COLO829 (cell line): ENCODE data around the gene IGFL1.
"Not testable (repeated sequence)": the region's sequence is repeated elsewhere in the genome, so short reads cannot be mapped to it uniquely, and the experiment has no call there.

Experiments used
- DNase-seq: peaks from one replicate; pipeline ENCODE4 v3.0.0; 2012; ENCODE audit warnings: low spot score

The IGFL1 gene

DNA sequence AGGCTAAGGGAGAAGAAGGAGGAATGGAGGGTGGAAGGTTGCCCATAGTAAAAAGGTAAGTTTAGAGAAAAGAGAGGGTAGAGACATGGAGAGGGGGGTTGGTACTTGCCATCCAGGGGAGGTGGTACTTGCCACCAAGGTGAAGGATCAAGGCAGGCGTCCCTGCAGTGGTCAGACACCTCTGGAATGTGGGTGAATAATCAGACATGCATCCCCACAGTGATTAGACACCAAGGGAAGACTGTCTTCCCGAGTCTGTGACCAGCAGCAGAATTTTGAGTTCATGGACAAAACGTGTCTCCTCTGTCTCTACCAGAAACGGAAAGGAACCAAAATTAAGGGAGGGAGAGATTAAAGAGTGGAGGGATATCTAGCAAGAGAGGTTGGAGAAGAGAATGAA lies 27.1 kb upstream of the IGFL1 start:
- no peak for DNase-seq

- no peak for DNase-seq
Measured at GRCh38 chr19:46202872-46203860, 26.4 kb upstream of the IGFL1 start.

DNA sequence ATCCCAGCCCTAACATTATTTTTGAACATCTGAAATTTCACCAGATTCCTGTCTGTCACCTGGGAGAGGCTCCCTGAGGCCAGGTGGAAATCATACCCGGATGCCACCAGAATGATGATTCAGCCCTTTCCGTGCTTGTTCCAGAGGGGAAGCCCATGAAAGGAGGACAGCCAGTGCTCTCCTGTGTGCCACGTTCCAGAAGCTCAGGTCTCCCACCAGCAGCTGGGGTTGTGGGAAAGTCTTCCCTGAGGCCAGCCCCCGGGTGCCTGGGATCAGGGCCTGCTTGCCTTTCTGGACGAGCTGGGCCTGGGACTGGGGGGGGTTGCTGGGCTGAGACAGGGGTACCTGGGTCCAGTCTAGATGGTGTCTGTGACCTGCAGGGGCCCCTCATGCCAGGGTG lies 25.5 kb upstream of the IGFL1 start:
- DNase-seq: no peak

GRCh38 chr19:46205183-46205984 lies 24.2 kb upstream of the IGFL1 start:
- DNase-seq: no peak

GRCh38 chr19:46206176-46206575 lies 23.4 kb upstream of the IGFL1 start:
- no peak for DNase-seq

DNA sequence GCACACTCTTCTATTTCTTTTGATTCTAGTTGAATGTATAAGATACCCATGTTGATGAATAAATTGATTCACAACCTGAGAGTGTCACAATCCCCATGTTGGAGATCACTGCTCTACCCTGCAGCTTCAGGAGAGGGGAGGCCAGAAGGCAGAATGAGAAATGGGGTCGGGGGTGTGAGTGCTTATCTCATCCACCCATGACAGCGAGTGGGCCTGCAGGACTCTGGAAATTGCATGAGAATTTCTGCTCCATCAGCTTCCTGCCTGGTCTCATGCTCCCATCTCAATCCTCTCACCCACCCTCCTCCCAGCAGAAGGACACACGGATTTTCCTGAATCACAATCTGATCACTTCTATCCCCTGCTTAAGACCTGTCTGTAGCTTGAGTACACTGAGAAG lies 22.9 kb upstream of the IGFL1 start:
- DNase-seq: no peak

GRCh38 chr19:46207858-46208257 lies 21.7 kb upstream of the IGFL1 start:
- DNase-seq: not testable (repeated sequence)

DNA sequence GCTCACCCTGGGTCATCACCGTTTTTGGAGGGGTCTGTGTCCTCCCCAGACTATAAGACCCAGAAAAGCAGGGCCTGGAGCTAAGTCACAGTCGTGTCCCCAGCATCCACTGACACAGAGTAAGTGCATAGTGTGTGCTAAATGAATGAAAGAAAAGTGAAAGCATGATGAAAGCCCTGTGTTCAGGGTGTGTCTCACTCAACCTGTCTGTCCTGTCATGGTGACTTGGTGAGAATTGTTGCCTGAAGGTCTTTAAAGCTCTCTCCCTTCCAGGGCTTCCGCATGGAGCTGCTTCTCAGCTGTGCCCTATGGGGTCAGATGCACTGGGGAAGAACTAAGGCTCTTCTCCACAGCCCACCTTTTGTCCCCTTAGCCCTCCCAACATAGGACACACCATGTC lies 20.5 kb upstream of the IGFL1 start:
- DNase-seq: no peak

DNA sequence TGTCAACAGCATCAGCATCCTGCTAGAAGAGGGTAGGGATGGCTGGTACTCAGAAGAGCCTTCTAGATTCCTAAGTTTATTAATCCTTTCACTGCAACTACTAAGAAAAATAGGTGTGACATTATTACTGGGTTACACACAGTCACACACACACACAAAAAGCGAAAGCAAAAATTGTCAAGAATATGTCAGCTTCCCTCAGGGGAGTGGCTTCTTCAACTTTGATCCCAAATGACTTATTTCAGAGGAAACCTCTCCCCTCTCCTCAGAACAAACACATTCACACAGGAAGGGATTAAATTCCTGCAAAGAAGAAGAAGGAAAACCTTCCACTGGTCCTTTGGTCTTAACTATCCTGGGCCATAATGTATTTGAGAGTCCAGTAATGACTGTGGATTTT lies 20.1 kb upstream of the IGFL1 start:
- no peak for DNase-seq

DNA sequence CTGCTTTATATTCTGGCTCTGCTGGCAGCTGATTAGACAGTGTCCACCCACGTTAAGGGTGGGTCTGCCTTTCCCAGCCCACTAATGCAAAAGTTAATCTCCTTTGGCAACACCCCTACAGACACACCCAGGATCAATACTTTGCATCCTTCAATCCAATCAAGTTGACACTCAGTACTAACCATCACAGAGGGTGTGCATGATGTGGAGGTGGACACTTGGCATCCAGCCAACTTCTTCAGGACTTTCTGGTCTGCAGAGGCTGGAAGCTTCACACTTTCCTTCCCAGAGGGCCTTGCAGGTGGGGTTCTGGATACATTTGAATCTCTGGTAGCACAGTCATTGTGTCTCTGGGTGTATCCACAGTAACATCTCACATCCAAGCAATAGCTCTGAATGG lies 18.9 kb upstream of the IGFL1 start:
- DNase-seq: no peak

GRCh38 chr19:46211201-46211881 lies 18.2 kb upstream of the IGFL1 start:
- no peak for DNase-seq

DNA sequence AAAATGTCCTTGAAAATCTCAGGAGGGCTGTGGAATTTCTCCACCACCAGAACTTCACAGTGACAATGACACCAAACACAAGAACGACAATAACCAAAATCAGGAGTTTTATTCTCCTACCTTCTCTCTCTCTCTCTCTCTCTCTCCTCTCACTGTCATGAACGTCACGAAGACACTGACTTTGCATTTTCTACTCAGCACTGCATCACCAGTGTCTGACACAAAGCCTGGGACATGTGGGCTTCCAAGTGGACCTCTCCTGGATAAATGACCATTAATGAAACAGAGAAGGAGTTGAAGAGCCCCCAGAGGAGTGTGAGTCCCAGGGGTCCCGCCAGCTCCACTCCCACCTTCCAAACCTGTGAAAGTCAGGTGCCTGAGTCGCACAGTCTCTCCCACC lies 16.9 kb upstream of the IGFL1 start:
- DNase-seq: not testable (repeated sequence)

GRCh38 chr19:46213156-46213555 lies 16.4 kb upstream of the IGFL1 start:
- no peak for DNase-seq

- DNase-seq: no peak
Measured at GRCh38 chr19:46213806-46214205, 15.7 kb upstream of the IGFL1 start.

DNA sequence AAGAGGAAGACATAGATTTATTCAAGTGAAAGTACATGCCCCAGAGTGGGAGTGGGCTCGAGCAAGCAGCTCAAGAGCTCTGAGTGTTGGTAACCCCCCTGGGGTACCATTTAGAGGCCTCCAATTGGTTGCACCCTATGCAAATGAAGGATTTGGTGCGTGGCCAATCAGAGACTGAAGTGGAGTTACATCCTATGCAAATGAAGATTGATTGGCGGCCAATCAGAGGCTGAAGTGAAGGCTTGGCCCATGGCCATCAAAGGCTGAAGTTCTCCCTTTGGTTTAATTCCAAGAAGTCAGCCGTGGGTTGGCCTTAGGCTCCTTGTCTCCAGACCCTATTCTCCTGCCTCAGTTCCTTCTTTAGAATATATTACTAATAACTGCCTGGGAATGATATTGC lies 12.9 kb upstream of the IGFL1 start:
- DNase-seq: no peak

DNA sequence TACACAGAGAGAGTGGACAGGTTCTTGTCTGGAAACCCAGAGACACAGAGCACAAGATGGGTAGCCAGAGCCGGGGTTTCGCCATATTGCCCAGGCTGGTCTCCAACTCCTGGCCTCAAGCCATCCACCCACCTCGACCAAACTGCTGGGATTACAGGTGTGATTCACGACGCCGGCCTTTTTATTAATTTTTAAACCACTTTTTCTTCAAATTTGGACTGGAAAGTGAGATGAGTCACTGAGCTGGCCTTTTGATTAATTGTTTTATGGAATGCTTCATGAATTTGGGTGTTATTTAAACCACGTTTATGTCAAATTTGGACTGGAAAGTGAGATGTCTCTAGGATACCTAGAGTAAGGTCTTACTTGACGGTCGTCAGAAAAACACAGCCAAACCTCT lies 12.1 kb upstream of the IGFL1 start:
- DNase-seq: no peak

DNA sequence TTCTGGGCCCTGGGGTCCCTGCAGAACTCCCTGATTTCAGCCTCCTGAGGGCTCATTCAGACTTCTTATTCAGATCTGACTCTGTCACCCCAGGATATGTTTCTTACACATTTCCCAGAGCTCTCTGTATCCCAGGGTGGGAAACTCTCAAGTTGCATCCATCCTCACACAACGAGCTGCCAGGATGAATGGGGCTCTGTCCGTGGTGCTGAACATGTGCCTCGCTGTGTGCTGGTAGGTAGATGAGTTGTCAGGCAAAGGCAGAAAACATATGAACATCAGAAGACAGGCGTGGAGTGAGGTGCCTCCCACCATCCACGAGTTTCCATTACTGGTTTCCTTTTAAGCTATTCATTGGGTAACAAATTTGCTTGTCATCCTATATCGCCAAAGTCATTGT lies 11.4 kb upstream of the IGFL1 start:
- DNase-seq: peak; percentile 35

DNA sequence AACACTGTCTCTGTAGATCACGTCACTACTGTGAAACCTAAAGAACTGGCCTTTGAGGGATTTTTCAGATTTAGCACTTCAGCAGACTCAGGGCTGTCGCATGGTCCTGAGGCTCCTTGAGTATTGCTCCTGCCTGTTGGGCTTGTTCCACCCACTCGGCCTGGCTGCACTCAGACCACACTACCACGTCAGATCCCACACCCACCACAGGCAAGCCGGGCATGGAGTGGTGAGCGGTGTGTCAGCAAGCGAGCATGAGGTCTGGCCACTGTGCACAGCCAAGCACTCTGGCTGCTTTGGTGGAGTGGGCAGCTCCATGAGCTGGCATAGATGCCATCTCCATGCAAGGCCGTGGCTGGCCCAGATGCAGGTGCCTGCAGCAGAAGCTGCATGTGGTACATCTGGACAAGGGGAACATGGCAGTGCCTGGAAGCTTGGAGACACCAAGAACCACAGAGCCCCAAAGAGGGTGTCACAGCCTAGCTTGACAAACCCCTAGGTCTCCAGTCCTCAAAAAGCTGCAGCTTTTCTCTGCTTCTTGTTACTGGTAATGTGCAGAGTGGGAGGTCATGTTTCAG lies 9.4 kb upstream of the IGFL1 start:
- no peak for DNase-seq

- DNase-seq: no peak
Measured at GRCh38 chr19:46221152-46221551, 8.4 kb upstream of the IGFL1 start.

DNA sequence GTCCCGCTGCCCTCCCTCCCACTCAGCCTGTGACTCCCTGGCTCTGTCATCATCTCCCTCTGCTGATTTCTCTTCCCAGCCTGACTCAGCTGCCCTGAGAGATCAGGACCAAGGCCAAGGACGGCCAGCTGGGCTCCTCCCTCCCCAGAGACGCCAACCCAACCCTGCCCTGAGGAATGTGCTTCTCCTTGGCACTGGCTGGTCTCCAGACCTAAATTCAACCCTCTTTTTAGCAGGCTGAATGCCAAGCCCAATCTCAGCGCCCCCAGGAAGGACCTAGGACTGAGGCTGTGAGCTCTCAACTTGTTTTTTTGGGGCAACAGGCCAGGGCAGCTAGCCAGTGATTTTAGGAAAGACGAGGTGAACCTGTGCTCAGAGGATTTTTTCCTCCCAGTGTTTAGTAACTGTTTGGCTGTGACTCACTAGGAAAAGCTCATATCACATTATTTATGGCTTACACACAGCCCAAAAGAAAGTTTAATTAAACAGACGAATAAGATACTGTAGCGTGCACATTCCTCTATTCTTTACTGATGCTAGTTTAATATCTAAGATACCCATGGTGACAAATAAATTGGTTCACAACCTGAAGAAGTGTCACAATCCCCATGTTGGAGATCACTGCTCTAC lies 7.4 kb upstream of the IGFL1 start:
- DNase-seq: peak; percentile 51

DNA sequence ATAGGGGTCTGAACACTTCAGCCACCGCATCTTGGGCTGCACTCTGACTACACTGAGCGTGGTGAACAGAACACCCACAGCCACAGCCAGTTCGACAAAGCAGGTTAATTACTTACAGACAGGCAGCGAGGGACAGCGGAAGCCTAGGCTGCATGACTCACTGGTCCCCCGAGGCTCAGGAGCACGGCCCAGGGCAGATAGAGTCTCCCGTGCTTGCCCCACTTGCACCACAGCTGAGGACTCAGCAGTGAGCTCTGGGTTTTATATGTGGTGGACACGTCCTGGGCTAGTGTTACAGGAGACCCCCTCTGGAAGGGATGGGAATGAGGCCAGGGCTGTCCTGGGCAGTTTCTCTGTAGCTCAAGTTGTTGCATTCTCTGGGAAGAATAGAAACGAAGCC lies 5.8 kb upstream of the IGFL1 start:
- not testable (repeated sequence) for DNase-seq

DNA sequence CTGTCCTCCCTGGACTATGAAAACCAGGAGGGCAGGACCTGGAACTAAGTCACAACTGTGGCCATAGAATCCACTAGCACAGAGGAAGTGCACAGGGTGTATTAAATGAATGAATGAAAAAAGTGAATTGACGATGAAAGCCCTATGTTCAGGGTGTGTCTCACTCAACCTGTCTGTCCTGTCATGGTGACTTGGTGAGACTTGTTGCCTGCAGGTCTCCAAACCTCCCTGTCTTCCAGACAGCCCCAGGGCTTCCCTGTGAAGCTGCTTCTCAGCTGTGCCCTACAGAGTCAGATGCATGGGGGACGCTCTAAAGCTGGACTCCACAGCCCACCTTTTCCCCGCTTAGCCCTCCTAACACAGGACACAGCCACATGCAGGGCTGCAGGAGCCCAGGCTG lies 4.8 kb upstream of the IGFL1 start:
- DNase-seq: no peak
